OCI-LY3 (cell line): Measurements from ENCODE around the gene PKP4.
"Not testable (repeated sequence)": the region's sequence is repeated elsewhere in the genome, so short reads cannot be mapped to it uniquely, and the experiment has no call there.

Experiments used
- CTCF ChIP-seq: fragments of 200-600, 300-600 bp; sonication (generic); IDR thresholded peaks from 2 replicates; pipeline ENCODE4 v1.5.1; 2014; ENCODE audit warnings: antibody characterized with exemption, low read length, low read depth
- EZH2phosphoT487 ChIP-seq: fragments of 200-600 bp; shearing (Covaris generic); IDR thresholded peaks from 2 replicates; pipeline ENCODE4 v1.6.1; 2018; ENCODE audit warnings: antibody characterized with exemption, mixed run types, low read depth

- TF ChIP-seq CTCF, EZH2phosphoT487: not testable (repeated sequence)
These were observed 239.0 kb downstream of the PKP4 start for GRCh38 chr2:158695744-158696143.
